ENCODE data around the gene MAOB. TPM values are rescaled to one million over a fixed set of nuclear protein-coding genes. Genes with fewer than 3 reads are reported as not detected.

The MAOB gene
- total and polyA plus RNA-seq, 2 donors (not counting 3 experiments of a cell fraction or from before 2014, with no cell fraction given): not detected

DNA sequence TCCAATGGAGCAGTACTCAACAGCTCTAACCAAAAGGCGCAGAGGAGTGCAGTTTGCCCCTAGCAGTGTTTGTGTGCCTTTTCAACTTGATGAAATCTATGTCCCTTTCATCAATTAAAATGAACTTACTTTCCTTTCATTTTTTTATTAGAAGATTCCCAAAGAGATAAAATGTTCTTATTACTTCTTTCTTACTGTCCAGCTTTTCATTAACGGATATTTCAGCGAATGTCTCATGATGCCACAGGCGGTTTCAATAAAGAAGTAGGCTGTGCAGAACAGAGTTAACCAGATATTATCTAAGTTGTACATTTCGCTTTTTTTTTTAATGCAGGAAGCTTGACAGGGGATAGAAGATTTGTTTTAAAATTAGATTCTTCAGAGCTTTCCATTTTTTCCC, 3.4 kb upstream of the MAOB start:
- BruUV-seq (replicated peaks): no TSS peak
- FAIRE-seq: no peak

More for the DNA sequence above, 3.4 kb upstream of the MAOB start:
- ChIA-PET POLR2A (no interaction called here), CTCF (interaction anchor here (1.3 kb wide), 1 partner anchor 50 kb away, joined by 3 read pairs; no protein-coding TSS in a partner anchor)
- intact Hi-C loops (cut with micrococcal nuclease) (no loop called here), dilution Hi-C loops (cut with MboI; ENCODE audit: extremely low pct_ligation_motif_present, low sequenced_read_pairs) (no loop called here)
- Histone ChIP-seq H3K9ac (replicated peaks; ENCODE audit: extremely low read depth, insufficient read depth, low read length) (no peak overlapping the region), H3K9me1 (replicated peaks; ENCODE audit: control insufficient read depth, extremely low read depth, insufficient read depth, low read length) (no peaks in the 10 kb centered on the region), H4K20me1 (replicated peaks; ENCODE audit: control insufficient read depth, extremely low read depth, insufficient read depth, low read length) (no peaks in the 10 kb centered on the region), H3K4me3 (replicated peaks in 1 of 3; ENCODE audit: insufficient read depth in 1 of 3, low read depth in 1 of 3, low read length in 3 of 3) (no peak overlapping the region), H2AFZ (ENCODE audit: low read depth, low read length) (no peak overlapping the region), H3K27ac (ENCODE audit: insufficient read depth, low read depth, low read length) (no peak overlapping the region), H3K27me3 (ENCODE audit: control insufficient read depth in 2 of 2, insufficient read depth in 2 of 2, low read length in 2 of 2) (peaks cover 0 to 10% of the 10 kb centered on the region in 2 experiments), H3K9me3 (replicated peaks; ENCODE audit: control insufficient read depth, insufficient read depth, low read length) (no peaks in the 10 kb centered on the region), H3K79me2 (ENCODE audit: control insufficient read depth, insufficient read depth, low read length) (no peaks in the 10 kb centered on the region), H3K4me1 (ENCODE audit: control insufficient read depth, extremely low read depth, insufficient read depth, low read length) (no peaks in the 10 kb centered on the region), H3K4me2 (ENCODE audit: insufficient read depth, low read length) (no peak overlapping the region), H3K36me3 (ENCODE audit: control insufficient read depth in 2 of 2, extremely low read depth in 1 of 2, insufficient read depth in 2 of 2, low read length in 2 of 2) (no peaks in the 10 kb centered on the region)
- no peak for DNase-seq (ENCODE audit: low read depth, low spot score)
- TF ChIP-seq JUN (IDR thresholded peaks at IDR 0.05; ENCODE audit: borderline replicate concordance, insufficient read depth, insufficient read length, low read depth): no peak
- TF ChIP-seq EZH2 (IDR thresholded peaks at IDR 0.05; ENCODE audit: borderline replicate concordance, low read depth, low read length, severe bottlenecking): no peak
- TF ChIP-seq FOS (IDR thresholded peaks at IDR 0.05; ENCODE audit: borderline replicate concordance, insufficient read depth, low read length): no peak
- TF ChIP-seq, protein P1, sequence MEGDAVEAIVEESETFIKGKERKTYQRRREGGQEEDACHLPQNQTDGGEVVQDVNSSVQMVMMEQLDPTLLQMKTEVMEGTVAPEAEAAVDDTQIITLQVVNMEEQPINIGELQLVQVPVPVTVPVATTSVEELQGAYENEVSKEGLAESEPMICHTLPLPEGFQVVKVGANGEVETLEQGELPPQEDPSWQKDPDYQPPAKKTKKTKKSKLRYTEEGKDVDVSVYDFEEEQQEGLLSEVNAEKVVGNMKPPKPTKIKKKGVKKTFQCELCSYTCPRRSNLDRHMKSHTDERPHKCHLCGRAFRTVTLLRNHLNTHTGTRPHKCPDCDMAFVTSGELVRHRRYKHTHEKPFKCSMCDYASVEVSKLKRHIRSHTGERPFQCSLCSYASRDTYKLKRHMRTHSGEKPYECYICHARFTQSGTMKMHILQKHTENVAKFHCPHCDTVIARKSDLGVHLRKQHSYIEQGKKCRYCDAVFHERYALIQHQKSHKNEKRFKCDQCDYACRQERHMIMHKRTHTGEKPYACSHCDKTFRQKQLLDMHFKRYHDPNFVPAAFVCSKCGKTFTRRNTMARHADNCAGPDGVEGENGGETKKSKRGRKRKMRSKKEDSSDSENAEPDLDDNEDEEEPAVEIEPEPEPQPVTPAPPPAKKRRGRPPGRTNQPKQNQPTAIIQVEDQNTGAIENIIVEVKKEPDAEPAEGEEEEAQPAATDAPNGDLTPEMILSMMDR (IDR thresholded peaks at IDR 0.05; ENCODE audit: extremely low read depth in 1 of 2, insufficient read depth in 1 of 2, low read depth in 1 of 2, low read length in 2 of 2): no peak
- TF ChIP-seq POLR2AphosphoS5 (IDR thresholded peaks at IDR 0.05; ENCODE audit: insufficient read depth, low read depth, low read length): no peak

All from endothelial cell of umbilical vein (primary cell).